Endothelial cell of umbilical vein (primary cell): ENCODE data around the gene STAC3. TPM values are rescaled to one million over a fixed set of nuclear protein-coding genes. Genes with fewer than 3 reads are reported as not detected.

Experiments
- BruUV-seq: library from RNA; stranded (reverse); fragments of 400-500 nt; replicated peaks from 2 replicates; lab custom pipeline; 2021; lab: Mats Ljungman, UMichigan
- CTCF ChIA-PET: fragments of 300-600, 350-600 bp; sonication (Branson Sonifier 250); formaldehyde crosslinking; loops from one replicate; lab custom pipeline; 2021; ENCODE audit warnings: antibody characterized with exemption, inconsistent platforms; lab: Charles Lee
- POLR2A ChIA-PET: fragments of 300-600, 350-600 bp; sonication (Branson Sonifier 250); formaldehyde crosslinking; loops from one replicate; lab custom pipeline; 2021; ENCODE audit warnings: antibody characterized with exemption, inconsistent platforms; lab: Charles Lee
- DNase-seq: peaks from one replicate; pipeline ENCODE4 v3.0.0-alpha.2; 2011; ENCODE audit warnings: low read depth, low spot score
- FAIRE-seq: peaks from 2 replicates; lab custom pipeline; 2011; peaks lifted over from hg19 to GRCh38; lab: Jason Lieb, UNC
- H2AFZ ChIP-seq: 2 replicates; pipeline ENCODE4 v1.6.0; 2012; ENCODE audit warnings: low read depth, low read length, control low read depth, inconsistent platforms
- H3K27ac ChIP-seq: 2 replicates; pipeline ENCODE4 v1.5.1; 2011; ENCODE audit warnings: low read depth, mild to moderate bottlenecking, control low read depth, low read length, moderate library complexity; ENCODE audit not compliant: insufficient read depth
- H3K27me3 ChIP-seq, 2 experiments: 2 replicates each; pipeline versions ENCODE4 v1.6.0 to v1.6.1; 2011; ENCODE audit warnings: low read length in 2 of 2, mixed read lengths in 1 of 2; ENCODE audit not compliant: control insufficient read depth in 2 of 2, insufficient read depth in 2 of 2
- H3K36me3 ChIP-seq, 2 experiments: 2 replicates in 1 of 2; 3 replicates in 1 of 2; pipeline ENCODE4 v1.5.1; 2011; ENCODE audit warnings: low read length in 2 of 2, mild to moderate bottlenecking in 1 of 2, moderate library complexity in 1 of 2; ENCODE audit not compliant: control insufficient read depth in 2 of 2, insufficient read depth in 2 of 2; ENCODE audit errors: extremely low read depth in 1 of 2
- H3K4me1 ChIP-seq: 3 replicates; pipeline ENCODE4 v1.5.1; 2011; ENCODE audit warnings: mild to moderate bottlenecking, low read length; ENCODE audit not compliant: control insufficient read depth, insufficient read depth; ENCODE audit errors: extremely low read depth
- H3K4me2 ChIP-seq: 2 replicates; pipeline ENCODE4 v1.6.1; 2011; ENCODE audit warnings: low read length, control low read depth, mixed read lengths; ENCODE audit not compliant: insufficient read depth
- H3K4me3 ChIP-seq, 3 experiments: fragments of 200-600 bp in 1 of 3; sonication (generic), shearing (Covaris generic) in 1 of 3; replicated peaks in 1 of 3; 2 replicates each; pipeline ENCODE4 v1.5.1; 2011 to 2016; ENCODE audit warnings: control low read depth in 3 of 3, low read length in 3 of 3, mild to moderate bottlenecking in 2 of 3, inconsistent platforms in 1 of 3, low read depth in 1 of 3, moderate library complexity in 1 of 3; ENCODE audit not compliant: insufficient read depth in 1 of 3
- H3K79me2 ChIP-seq: 2 replicates; pipeline ENCODE4 v1.6.0; 2012; ENCODE audit warnings: low read length, inconsistent platforms; ENCODE audit not compliant: control insufficient read depth, insufficient read depth
- H3K9ac ChIP-seq: replicated peaks from 2 replicates; pipeline ENCODE3; 2011; ENCODE audit warnings: low read length, control low read depth; ENCODE audit not compliant: insufficient read depth; ENCODE audit errors: extremely low read depth
- H3K9me1 ChIP-seq: replicated peaks from 3 replicates; pipeline ENCODE4 v1.6.0; 2011; ENCODE audit warnings: mild to moderate bottlenecking, low read length; ENCODE audit not compliant: control insufficient read depth, insufficient read depth; ENCODE audit errors: extremely low read depth
- H3K9me3 ChIP-seq: replicated peaks from 2 replicates; pipeline ENCODE4 v1.5.1; 2012; ENCODE audit warnings: low read length, inconsistent platforms; ENCODE audit not compliant: control insufficient read depth, insufficient read depth
- H4K20me1 ChIP-seq: replicated peaks from 2 replicates; pipeline ENCODE3; 2011; ENCODE audit warnings: mild to moderate bottlenecking, low read length; ENCODE audit not compliant: control insufficient read depth, insufficient read depth; ENCODE audit errors: extremely low read depth
- EZH2 ChIP-seq: IDR thresholded peaks from 2 replicates; pipeline ENCODE4 v1.6.1; 2012; ENCODE audit warnings: borderline replicate concordance, low read depth, mild to moderate bottlenecking, moderate library complexity, low read length, inconsistent platforms; ENCODE audit not compliant: severe bottlenecking
- FOS ChIP-seq: IDR thresholded peaks from 2 replicates; pipeline ENCODE4 v1.6.1; 2011; ENCODE audit warnings: mild to moderate bottlenecking, low read length, moderate library complexity, borderline replicate concordance; ENCODE audit not compliant: insufficient read depth
- GATA2 ChIP-seq: IDR thresholded peaks from 2 replicates; pipeline ENCODE4 v1.7.0; 2011; ENCODE audit warnings: low read depth, mild to moderate bottlenecking, moderate library complexity, mixed read lengths, low read length; ENCODE audit not compliant: insufficient read length, insufficient read depth
- JUN ChIP-seq: IDR thresholded peaks from 2 replicates; pipeline ENCODE4 v1.6.1; 2011; ENCODE audit warnings: borderline replicate concordance, low read depth; ENCODE audit not compliant: insufficient read length, insufficient read depth
- MYC ChIP-seq: IDR thresholded peaks from one replicate; pipeline ENCODE4 v1.6.1; 2011; ENCODE audit warnings: mild to moderate bottlenecking, low read depth, low read length
- POLR2A ChIP-seq: IDR thresholded peaks from 2 replicates; pipeline ENCODE4 v1.6.1; 2012; ENCODE audit warnings: low read depth, mild to moderate bottlenecking, control low read depth, low read length
- POLR2AphosphoS5 ChIP-seq: IDR thresholded peaks from 2 replicates; pipeline ENCODE4 v1.6.1; 2012; ENCODE audit warnings: low read depth, mild to moderate bottlenecking, control low read depth, low read length, moderate library complexity; ENCODE audit not compliant: insufficient read depth
- dilution Hi-C: fragments of 300-500 bp; cut with MboI; formaldehyde crosslinking; loops from one replicate; pipeline ENCODE4 v1.15.0; 2019; ENCODE audit warnings: low sequenced_read_pairs; ENCODE audit not compliant: extremely low pct_ligation_motif_present
- intact Hi-C: fragments of 100-400 bp; cut with micrococcal nuclease; formaldehyde crosslinking; loops from one replicate; pipeline ENCODE4 v1.10.0; 2022
- polyA plus RNA-seq, 4 experiments: library from polyadenylated mRNA; depleted of rRNA in 3 of 4; stranded (reverse) in 3 of 4; unstranded in 1 of 4; fragments of >200 nt; gene quantifications; 2 replicates each; pipeline versions ENCODE4 v1.2.1 to v1.2.3, GENCODE V29; 2011 to 2012; ENCODE audit warnings: missing spikeins in 1 of 4
- total RNA-seq: library from RNA; stranded (reverse); gene quantifications from 2 replicates; pipeline ENCODE4 v1.2.3, GENCODE V29; 2021
- TF ChIP-seq, protein P1 (sequence below), 2 donors: IDR thresholded peaks; 1 replicate in 1 of 2; 2 replicates in 1 of 2; pipeline ENCODE4 v1.5.1; 2011; ENCODE audit warnings: low read length in 2 of 2, mild to moderate bottlenecking in 2 of 2, moderate library complexity in 2 of 2, control low read depth in 1 of 2, inconsistent platforms in 1 of 2, low read depth in 1 of 2; ENCODE audit not compliant: insufficient read depth in 1 of 2; ENCODE audit errors: extremely low read depth in 1 of 2
- TF ChIP-seq, protein P2 (sequence below): IDR thresholded peaks from 2 replicates; pipeline ENCODE4 v1.6.1; 2011; ENCODE audit not compliant: insufficient read depth, insufficient read length

STAC3 gene
- total and polyA plus RNA-seq, 2 donors (not counting 3 experiments of a cell fraction or from before 2014, with no cell fraction given) = 0.36 to 0.55 TPM

DNA sequence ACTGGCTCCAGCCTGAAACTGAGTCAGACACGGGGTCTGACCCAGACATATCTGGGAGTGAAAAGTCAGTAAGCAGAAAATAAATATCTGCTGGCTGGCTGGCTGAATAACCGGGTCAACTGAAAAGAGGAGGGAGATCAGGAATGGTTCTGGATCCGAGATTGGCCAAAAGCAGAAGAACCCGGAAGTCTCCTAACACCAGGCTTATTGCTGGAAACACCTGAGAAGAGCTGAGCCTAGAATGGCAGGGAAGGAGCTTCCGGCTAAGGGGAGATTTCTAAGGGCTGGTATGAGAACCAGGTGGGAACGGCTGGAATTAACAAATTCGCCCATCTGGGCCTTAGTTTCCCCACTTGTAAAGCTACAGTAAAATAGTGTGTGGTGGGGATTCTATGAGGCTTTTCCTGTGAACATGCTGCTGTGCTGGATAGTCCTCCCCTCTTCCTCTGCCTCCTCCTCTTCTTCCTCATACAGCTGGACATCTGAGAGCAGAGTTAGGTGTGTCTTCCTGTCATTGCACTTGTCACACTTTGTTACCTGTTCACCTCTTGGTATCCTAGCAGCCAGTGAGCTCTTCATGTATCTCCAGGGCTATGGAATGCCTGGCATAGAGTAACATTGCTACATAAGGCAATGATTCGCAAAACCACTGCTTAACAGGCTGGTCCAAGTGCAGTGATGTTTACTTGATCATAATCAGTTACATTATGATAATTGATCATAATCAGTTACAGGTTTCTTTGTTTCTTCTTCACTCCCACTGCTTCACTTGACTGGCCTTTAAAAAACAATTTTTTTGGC, 23.5 kb downstream of the STAC3 start:
- no peak overlapping the region for H3K27ac ChIP-seq
- H3K4me2 ChIP-seq = no peak overlapping the region
- no peaks in the 10 kb centered on the region for H3K9me3 ChIP-seq
- H3K9me1 ChIP-seq = no peaks in the 10 kb centered on the region
- H3K27me3 ChIP-seq = peaks cover 35 to 39% of the 10 kb centered on the region in 2 experiments
- CTCF ChIA-PET = interaction anchor here (0.7 to 5.3 kb wide), 4 partner anchors 11 to 14 kb away, joined by 3 to 50 read pairs (median 6); no protein-coding TSS in a partner anchor
- H3K36me3 ChIP-seq = peaks cover under 1 to 11% of the 10 kb centered on the region in 2 experiments
- H3K9ac ChIP-seq = no peak overlapping the region
- FAIRE-seq (peak; percentile 33), DNase-seq (no peak)
- H3K4me1 ChIP-seq = peaks cover 18% of the 10 kb centered on the region
- POLR2A ChIA-PET = no interaction called here
- intact Hi-C loops = no loop called here
- TF ChIP-seq JUN = no peak
- no peak for TF ChIP-seq POLR2A
- TF ChIP-seq POLR2AphosphoS5 = no peak
- no peak for TF ChIP-seq GATA2
- TF ChIP-seq EZH2 = no peak
- TF ChIP-seq, protein P1, sequence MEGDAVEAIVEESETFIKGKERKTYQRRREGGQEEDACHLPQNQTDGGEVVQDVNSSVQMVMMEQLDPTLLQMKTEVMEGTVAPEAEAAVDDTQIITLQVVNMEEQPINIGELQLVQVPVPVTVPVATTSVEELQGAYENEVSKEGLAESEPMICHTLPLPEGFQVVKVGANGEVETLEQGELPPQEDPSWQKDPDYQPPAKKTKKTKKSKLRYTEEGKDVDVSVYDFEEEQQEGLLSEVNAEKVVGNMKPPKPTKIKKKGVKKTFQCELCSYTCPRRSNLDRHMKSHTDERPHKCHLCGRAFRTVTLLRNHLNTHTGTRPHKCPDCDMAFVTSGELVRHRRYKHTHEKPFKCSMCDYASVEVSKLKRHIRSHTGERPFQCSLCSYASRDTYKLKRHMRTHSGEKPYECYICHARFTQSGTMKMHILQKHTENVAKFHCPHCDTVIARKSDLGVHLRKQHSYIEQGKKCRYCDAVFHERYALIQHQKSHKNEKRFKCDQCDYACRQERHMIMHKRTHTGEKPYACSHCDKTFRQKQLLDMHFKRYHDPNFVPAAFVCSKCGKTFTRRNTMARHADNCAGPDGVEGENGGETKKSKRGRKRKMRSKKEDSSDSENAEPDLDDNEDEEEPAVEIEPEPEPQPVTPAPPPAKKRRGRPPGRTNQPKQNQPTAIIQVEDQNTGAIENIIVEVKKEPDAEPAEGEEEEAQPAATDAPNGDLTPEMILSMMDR (IDR thresholded peaks at IDR 0.05; ENCODE audit: extremely low read depth in 1 of 2, insufficient read depth in 1 of 2, low read depth in 1 of 2, low read length in 2 of 2) = no peak
- TF ChIP-seq FOS = no peak
- TF ChIP-seq, protein P2, sequence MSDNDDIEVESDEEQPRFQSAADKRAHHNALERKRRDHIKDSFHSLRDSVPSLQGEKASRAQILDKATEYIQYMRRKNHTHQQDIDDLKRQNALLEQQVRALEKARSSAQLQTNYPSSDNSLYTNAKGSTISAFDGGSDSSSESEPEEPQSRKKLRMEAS = no peak
- no peak for TF ChIP-seq MYC
- peaks cover 23% of the 10 kb centered on the region for H3K79me2 ChIP-seq
- BruUV-seq = no TSS peak
- dilution Hi-C loops = no loop called here
- no peak overlapping the region for H2AFZ ChIP-seq
- H3K4me3 ChIP-seq = no peak overlapping the region
- H4K20me1 ChIP-seq = no peaks in the 10 kb centered on the region
